Glutamatergic neuron (in vitro differentiated cells): ENCODE measurements around the gene PKD2. TPM values are rescaled to one million over a fixed set of nuclear protein-coding genes. Genes with fewer than 3 reads are reported as not detected.

Source experiments
- DNase-seq: peaks from one replicate; pipeline ENCODE4 v3.0.0; 2022
- H3K27ac Mint-ChIP-seq: one replicate; pipeline ENCODE4 v1.8.0; 2020; ENCODE audit warnings: mild to moderate bottlenecking, mixed read lengths, inconsistent platforms; ENCODE audit not compliant: unreplicated experiment
- H3K27me3 Mint-ChIP-seq: one replicate; pipeline ENCODE4 v1.8.0; 2020; ENCODE audit warnings: mild to moderate bottlenecking, moderate library complexity, mixed read lengths, inconsistent platforms; ENCODE audit not compliant: unreplicated experiment
- H3K36me3 Mint-ChIP-seq: one replicate; pipeline ENCODE4 v1.8.0; 2020; ENCODE audit warnings: mild to moderate bottlenecking, mixed read lengths, inconsistent platforms; ENCODE audit not compliant: unreplicated experiment
- H3K4me1 Mint-ChIP-seq: one replicate; pipeline ENCODE4 v1.8.0; 2020; ENCODE audit warnings: mild to moderate bottlenecking, low read depth, mixed read lengths, inconsistent platforms; ENCODE audit not compliant: unreplicated experiment
- H3K4me3 Mint-ChIP-seq: one replicate; pipeline ENCODE4 v1.8.0; 2020; ENCODE audit warnings: mild to moderate bottlenecking, mixed read lengths, inconsistent platforms; ENCODE audit not compliant: unreplicated experiment
- H3K9me3 Mint-ChIP-seq: one replicate; pipeline ENCODE4 v1.8.0; 2020; ENCODE audit warnings: mild to moderate bottlenecking, moderate library complexity, mixed read lengths, inconsistent platforms; ENCODE audit not compliant: unreplicated experiment
- total RNA-seq: library from RNA; stranded (reverse); fragmentation: NEBNext Ultra II Directional; extraction: Animal tissue kit (Norgen Biotek cat#: 25700); gene quantifications from one replicate; pipeline ENCODE4 v1.2.1, GENCODE V29; 2021; ENCODE audit not compliant: unreplicated experiment
- TF ChIP-seq, protein P1 (sequence below): fragments of 200-600 bp; sonication (generic); IDR thresholded peaks from one replicate; pipeline ENCODE4 v1.5.0; 2021; ENCODE audit not compliant: partially characterized antibody, unreplicated experiment

Gene PKD2
- total RNA-seq, 1 donor from 2014 or later: 20.7 TPM

DNA sequence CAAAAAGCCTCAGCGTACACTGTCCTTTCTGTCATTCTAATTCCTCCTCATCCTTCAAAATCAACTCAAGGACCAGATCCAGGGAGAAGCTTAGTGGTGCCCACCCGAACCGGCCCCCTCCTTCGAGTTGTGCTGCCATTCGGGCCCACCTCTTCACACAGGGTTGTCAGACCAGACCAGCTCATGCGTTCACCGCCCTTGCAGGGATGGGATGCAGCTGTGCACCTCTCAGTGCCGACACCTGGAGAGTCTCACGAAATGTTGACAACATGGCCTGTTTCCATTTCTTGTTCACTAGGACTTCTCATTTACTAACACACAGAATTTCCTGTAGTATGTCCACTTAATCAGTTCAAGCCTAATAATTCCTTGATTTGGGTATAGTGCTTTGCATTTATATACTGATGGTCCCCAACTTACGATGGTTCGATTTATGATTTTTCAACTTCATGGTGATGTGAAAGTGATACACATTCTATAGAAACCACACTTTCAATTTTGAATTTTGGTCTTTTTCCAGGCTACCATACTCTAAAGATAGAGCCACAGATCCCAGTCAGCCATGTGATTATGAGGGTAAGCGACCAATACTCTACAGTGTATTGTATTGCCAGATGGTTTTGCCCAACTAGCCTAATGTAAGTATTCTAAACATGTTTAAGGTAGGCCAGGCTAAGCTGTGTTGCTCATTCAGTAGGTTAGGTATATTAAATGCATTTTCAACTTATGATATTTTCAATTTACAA is 23.3 kb downstream of the PKD2 start:
- H3K36me3 Mint-ChIP-seq: peaks cover 13% of the 10 kb centered on the region
- peaks cover 2% of the 10 kb centered on the region for H3K9me3 Mint-ChIP-seq
- H3K4me3 Mint-ChIP-seq: no peak overlapping the region
- peaks cover 2% of the 10 kb centered on the region for H3K27me3 Mint-ChIP-seq
- no peak for DNase-seq
- no peak overlapping the region for H3K27ac Mint-ChIP-seq
- no peaks in the 10 kb centered on the region for H3K4me1 Mint-ChIP-seq
- TF ChIP-seq, protein P1, sequence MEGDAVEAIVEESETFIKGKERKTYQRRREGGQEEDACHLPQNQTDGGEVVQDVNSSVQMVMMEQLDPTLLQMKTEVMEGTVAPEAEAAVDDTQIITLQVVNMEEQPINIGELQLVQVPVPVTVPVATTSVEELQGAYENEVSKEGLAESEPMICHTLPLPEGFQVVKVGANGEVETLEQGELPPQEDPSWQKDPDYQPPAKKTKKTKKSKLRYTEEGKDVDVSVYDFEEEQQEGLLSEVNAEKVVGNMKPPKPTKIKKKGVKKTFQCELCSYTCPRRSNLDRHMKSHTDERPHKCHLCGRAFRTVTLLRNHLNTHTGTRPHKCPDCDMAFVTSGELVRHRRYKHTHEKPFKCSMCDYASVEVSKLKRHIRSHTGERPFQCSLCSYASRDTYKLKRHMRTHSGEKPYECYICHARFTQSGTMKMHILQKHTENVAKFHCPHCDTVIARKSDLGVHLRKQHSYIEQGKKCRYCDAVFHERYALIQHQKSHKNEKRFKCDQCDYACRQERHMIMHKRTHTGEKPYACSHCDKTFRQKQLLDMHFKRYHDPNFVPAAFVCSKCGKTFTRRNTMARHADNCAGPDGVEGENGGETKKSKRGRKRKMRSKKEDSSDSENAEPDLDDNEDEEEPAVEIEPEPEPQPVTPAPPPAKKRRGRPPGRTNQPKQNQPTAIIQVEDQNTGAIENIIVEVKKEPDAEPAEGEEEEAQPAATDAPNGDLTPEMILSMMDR: no peak

- Mint-ChIP-seq H3K36me3 (no peaks in the 10 kb centered on the region), H3K27me3 (no peaks in the 10 kb centered on the region), H3K4me3 (no peak overlapping the region), H3K9me3 (no peaks in the 10 kb centered on the region), H3K4me1 (no peaks in the 10 kb centered on the region), H3K27ac (no peak overlapping the region)
- DNase-seq: no peak
- TF ChIP-seq, protein P1: peak; percentile 42
Measured at GRCh38 chr4:88033309-88033708, 25.9 kb downstream of the PKD2 start.

DNA sequence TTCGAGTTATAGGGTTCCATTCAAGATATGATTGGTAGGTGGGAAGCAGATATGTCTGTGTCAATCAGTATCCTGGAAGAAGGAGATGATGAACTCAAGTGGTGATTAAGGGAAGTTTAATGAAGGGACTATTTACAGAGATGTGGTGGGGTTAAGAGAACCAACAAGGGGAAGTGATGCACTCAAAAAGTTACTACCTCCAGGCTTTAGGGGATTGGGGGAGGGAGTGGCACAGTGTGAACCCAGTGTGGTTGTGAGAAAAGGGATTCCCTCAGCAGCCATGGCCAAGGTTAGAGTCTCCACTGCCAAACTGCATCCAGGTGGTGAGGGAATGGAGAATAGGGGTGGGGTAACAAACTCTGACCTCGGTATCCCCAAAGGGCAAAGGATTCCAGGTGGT is 27.9 kb downstream of the PKD2 start:
- Mint-ChIP-seq H3K9me3 (no peaks in the 10 kb centered on the region), H3K27ac (no peak overlapping the region), H3K4me1 (no peaks in the 10 kb centered on the region), H3K36me3 (no peaks in the 10 kb centered on the region), H3K4me3 (no peak overlapping the region), H3K27me3 (no peaks in the 10 kb centered on the region)
- TF ChIP-seq, protein P1: no peak
- DNase-seq: no peak

DNA sequence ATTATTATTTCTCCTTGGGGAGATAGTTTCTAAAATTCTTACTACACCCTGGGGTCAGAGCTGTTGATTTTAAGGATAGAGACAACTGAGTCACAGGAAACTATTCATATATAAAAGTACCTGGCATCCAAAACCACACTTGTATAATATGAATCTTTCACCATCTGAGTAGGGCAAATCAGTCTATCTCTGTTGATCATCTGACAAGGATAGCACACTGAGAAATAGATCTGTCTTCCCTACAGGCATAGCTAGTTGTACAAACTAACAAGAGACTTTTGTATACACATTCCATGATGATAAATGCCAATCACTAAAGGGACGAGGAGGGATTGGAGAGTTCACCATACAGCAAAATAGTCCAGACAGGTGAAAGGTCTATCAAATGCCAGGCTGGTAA is 30.0 kb downstream of the PKD2 start:
- Mint-ChIP-seq H3K9me3 (no peaks in the 10 kb centered on the region), H3K36me3 (no peaks in the 10 kb centered on the region), H3K4me3 (no peak overlapping the region), H3K4me1 (no peaks in the 10 kb centered on the region), H3K27me3 (no peaks in the 10 kb centered on the region), H3K27ac (no peak overlapping the region)
- DNase-seq: no peak
- TF ChIP-seq, protein P1: no peak

GRCh38 chr4:88037936-88038335 is 30.5 kb downstream of the PKD2 start:
- H3K4me1 Mint-ChIP-seq: no peaks in the 10 kb centered on the region
- H3K36me3 Mint-ChIP-seq: no peaks in the 10 kb centered on the region
- H3K27ac Mint-ChIP-seq: no peak overlapping the region
- H3K4me3 Mint-ChIP-seq: no peak overlapping the region
- DNase-seq: no peak
- no peaks in the 10 kb centered on the region for H3K9me3 Mint-ChIP-seq
- TF ChIP-seq, protein P1: no peak
- no peaks in the 10 kb centered on the region for H3K27me3 Mint-ChIP-seq
